BE2C (cell line): ENCODE results near the gene SKA3.
A peak's percentile ranks its signal among the peaks of the same experiment; 100 is the strongest.

Experiments
- DNase-seq: peaks from one replicate; pipeline ENCODE4 v3.0.0-alpha.2; 2020
- H3K27me3 ChIP-seq: fragments of 250-450 bp; sonication (Bioruptor Pico); 2 replicates; pipeline ENCODE4 v1.5.1; 2020; ENCODE audit warnings: mild to moderate bottlenecking
- H3K36me3 ChIP-seq: fragments of 250-450 bp; sonication (Bioruptor Pico); 2 replicates; pipeline ENCODE4 v1.5.1; 2020; ENCODE audit warnings: mild to moderate bottlenecking
- H3K4me1 ChIP-seq: fragments of 250-450 bp; sonication (Bioruptor Pico); 2 replicates; pipeline ENCODE4 v1.5.1; 2020
- H3K4me3 ChIP-seq: 2 replicates; pipeline ENCODE4 v1.5.1; 2011; ENCODE audit warnings: low read depth, low read length
- H3K9me3 ChIP-seq: fragments of 250-450 bp; sonication (Bioruptor Pico); 2 replicates; pipeline ENCODE4 v1.5.1; 2020
- CTCF ChIP-seq: IDR thresholded peaks from 2 replicates; pipeline ENCODE4 v1.5.1; 2012; ENCODE audit warnings: mild to moderate bottlenecking, low read depth, low read length

SKA3 gene

DNA sequence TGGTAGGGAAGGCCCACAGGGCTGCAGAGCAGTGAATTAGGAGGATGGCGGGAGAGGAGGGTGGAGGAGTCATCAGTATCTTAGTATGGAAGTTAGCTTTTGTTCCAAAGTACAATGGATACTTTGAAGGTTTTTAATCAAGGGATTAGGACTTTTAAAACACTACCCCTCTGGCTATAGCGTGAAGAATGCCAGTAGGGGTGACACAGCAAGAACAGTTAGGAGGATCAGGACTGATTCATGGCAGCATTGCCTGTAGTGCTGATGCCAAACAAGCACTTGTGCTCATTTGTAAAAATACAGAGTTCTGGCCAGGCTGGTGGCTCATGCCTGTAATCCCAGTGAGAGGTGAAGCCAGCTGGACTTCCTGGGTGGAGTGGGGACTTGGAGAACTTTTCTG, 46.2 kb downstream of the SKA3 start:
- peaks cover 33% of the 10 kb centered on the region for H3K27me3 ChIP-seq
- H3K4me3 ChIP-seq, result no peak overlapping the region
- TF ChIP-seq CTCF, result no peak
- no peak for DNase-seq
- H3K36me3 ChIP-seq, result no peaks in the 10 kb centered on the region
- no peaks in the 10 kb centered on the region for H3K4me1 ChIP-seq
- no peaks in the 10 kb centered on the region for H3K9me3 ChIP-seq

DNA sequence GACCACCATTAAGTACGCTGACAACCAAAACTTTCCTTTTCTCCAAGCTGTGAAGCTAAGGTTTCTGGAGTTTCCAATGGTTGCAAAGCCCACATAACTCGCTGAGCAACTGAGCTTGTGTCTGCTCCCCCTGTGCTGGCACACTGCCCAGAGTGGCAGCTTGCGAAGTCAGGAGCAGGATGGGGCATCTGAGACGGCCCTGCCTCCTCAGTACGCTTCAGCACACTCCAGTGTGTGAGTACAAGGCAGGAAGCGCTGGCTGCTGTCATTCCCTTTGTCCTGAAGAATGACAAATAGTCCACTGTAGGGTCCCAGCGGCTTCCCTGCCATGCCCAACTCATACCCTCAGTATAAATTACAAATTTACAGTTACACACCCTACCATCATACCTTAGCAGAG, 51.5 kb downstream of the SKA3 start:
- Histone ChIP-seq H3K4me1 (no peaks in the 10 kb centered on the region), H3K4me3 (no peak overlapping the region), H3K27me3 (no peaks in the 10 kb centered on the region), H3K9me3 (no peaks in the 10 kb centered on the region), H3K36me3 (no peaks in the 10 kb centered on the region)
- DNase-seq, result peak; percentile 88
- no peak for TF ChIP-seq CTCF

DNA sequence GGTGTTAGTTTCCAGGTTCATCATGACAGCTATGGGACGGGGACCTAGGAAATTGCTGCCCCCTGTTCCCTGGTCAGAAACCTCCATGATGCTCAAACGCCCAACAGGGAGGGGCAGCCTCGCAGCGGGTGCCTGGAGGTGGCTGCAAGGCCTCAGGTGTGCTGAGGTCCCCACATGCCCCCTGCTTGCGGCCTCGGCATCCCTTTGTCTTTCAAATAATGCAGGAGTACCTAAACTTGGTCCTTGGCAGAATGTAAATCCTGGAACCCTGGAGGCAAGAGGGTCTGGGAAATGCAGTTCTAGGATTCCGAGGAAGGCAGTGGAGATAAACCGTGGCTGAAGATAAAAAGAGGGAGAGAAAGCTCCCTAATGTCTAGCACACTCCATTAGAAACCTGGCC, 52.4 kb downstream of the SKA3 start:
- Histone ChIP-seq H3K9me3 (no peaks in the 10 kb centered on the region), H3K4me3 (no peak overlapping the region), H3K4me1 (no peaks in the 10 kb centered on the region), H3K36me3 (no peaks in the 10 kb centered on the region), H3K27me3 (no peaks in the 10 kb centered on the region)
- no peak for TF ChIP-seq CTCF
- DNase-seq, result no peak

- DNase-seq, result no peak
- no peaks in the 10 kb centered on the region for H3K36me3 ChIP-seq
- no peak overlapping the region for H3K4me3 ChIP-seq
- no peaks in the 10 kb centered on the region for H3K4me1 ChIP-seq
- no peak for TF ChIP-seq CTCF
- no peaks in the 10 kb centered on the region for H3K9me3 ChIP-seq
- H3K27me3 ChIP-seq, result no peaks in the 10 kb centered on the region
Measured at GRCh38 chr13:21121616-21122015, 54.7 kb downstream of the SKA3 start.

DNA sequence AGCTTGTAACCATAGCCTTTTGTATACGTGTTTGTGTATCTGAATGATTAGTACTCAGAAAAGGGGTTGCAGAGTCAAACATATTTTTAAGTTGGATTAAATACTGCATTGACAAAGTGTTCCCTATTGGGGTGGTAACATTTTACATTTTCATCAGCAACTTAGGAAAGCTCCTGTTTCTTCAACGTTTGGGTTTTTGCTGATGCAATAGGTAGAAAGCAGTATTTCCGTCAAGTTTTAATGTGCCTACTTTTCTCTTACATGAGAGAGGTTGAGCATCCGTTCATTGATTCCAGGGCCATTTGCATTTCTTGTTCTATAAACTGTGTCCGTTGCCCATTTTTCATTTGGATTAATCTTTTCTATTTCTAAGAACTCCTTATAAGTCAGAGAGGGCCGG, 56.2 kb downstream of the SKA3 start:
- Histone ChIP-seq H3K4me3 (no peak overlapping the region), H3K4me1 (no peaks in the 10 kb centered on the region), H3K27me3 (no peaks in the 10 kb centered on the region), H3K9me3 (no peaks in the 10 kb centered on the region), H3K36me3 (no peaks in the 10 kb centered on the region)
- no peak for DNase-seq
- no peak for TF ChIP-seq CTCF

- Histone ChIP-seq H3K36me3 (no peaks in the 10 kb centered on the region), H3K27me3 (no peaks in the 10 kb centered on the region), H3K4me1 (no peaks in the 10 kb centered on the region), H3K4me3 (no peak overlapping the region), H3K9me3 (no peaks in the 10 kb centered on the region)
- TF ChIP-seq CTCF, result no peak
- no peak for DNase-seq
Measured at GRCh38 chr13:21119526-21119925, 56.8 kb downstream of the SKA3 start.
